ENCODE results near the gene DUSP16. TPM values are rescaled to one million over a fixed set of nuclear protein-coding genes. Genes with fewer than 3 reads are reported as not detected.

DUSP16 gene
- total RNA-seq, 3 donors from 2014 or later (not counting 1 experiment from before 2014, with no cell fraction given), result 6.9 to 19.9 (median 10.0) TPM

DNA sequence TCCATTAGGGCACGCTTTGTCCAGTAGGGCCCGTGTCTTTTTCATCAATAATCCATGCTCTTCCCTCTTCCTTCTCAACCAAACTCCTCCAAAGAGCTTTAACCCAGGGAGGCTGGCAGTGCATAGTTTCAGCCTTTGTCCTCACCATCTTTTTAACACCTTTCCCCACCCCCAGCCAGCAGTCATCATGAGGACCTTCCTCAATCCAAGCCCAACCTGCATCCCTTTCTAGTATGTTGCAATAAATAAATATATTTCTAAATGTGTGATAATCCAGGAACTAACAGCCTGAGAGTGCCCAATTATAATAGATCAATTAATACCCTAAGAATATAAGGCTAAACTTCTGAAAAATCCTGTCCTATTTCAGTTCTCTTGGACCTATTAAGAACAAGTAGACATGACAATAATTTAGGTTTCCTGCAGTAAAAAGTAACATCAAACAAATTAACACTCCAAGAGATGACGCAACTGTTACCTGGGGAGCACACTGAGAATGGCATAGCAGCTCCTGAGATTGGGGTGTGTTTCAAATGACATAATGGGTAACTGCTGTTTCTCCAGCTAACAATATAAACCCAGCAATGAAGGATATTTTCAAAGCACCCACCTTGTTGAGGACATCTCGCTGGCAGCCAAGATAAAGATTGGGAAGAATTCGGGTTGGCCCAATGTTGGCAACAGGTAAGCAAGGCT lies 62.6 kb downstream of the DUSP16 start:
- Mint-ChIP-seq H3K4me3 (no peak overlapping the region), H3K27me3 (ENCODE audit: low read depth in 2 of 2) (no peaks in the 10 kb centered on the region), H3K4me1 (peaks cover 0 to 5% of the 10 kb centered on the region in 2 donors), H3K27ac (no peak overlapping the region), H3K9me3 (no peaks in the 10 kb centered on the region), H3K36me3 (no peaks in the 10 kb centered on the region)
- no peak overlapping the region for H3K27ac ChIP-seq (ENCODE audit: low read length)
- no peak for DNase-seq
- TF ChIP-seq, protein P1, sequence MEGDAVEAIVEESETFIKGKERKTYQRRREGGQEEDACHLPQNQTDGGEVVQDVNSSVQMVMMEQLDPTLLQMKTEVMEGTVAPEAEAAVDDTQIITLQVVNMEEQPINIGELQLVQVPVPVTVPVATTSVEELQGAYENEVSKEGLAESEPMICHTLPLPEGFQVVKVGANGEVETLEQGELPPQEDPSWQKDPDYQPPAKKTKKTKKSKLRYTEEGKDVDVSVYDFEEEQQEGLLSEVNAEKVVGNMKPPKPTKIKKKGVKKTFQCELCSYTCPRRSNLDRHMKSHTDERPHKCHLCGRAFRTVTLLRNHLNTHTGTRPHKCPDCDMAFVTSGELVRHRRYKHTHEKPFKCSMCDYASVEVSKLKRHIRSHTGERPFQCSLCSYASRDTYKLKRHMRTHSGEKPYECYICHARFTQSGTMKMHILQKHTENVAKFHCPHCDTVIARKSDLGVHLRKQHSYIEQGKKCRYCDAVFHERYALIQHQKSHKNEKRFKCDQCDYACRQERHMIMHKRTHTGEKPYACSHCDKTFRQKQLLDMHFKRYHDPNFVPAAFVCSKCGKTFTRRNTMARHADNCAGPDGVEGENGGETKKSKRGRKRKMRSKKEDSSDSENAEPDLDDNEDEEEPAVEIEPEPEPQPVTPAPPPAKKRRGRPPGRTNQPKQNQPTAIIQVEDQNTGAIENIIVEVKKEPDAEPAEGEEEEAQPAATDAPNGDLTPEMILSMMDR (IDR thresholded peaks at IDR 0.05), result no peak
- peaks cover 4% of the 10 kb centered on the region for H3K4me1 ChIP-seq (ENCODE audit: control insufficient read depth, insufficient read depth, low read length)
- ATAC-seq, result no peak
- H3K27me3 ChIP-seq (ENCODE audit: control insufficient read depth, insufficient read depth, low read length), result no peaks in the 10 kb centered on the region
- H3K36me3 ChIP-seq (ENCODE audit: control insufficient read depth, insufficient read depth, low read length), result peaks cover 2% of the 10 kb centered on the region
- H3K4me3 ChIP-seq (ENCODE audit: low read length), result no peak overlapping the region
- 96% methylated on average over 5 of the region's 5 CpGs for WGBS (ENCODE audit: insufficient coverage)
- intact Hi-C loops (cut with micrococcal nuclease), result no loop called here
- H3K9me3 ChIP-seq (ENCODE audit: control insufficient read depth, insufficient read depth, low read length), result no peaks in the 10 kb centered on the region

GRCh38 chr12:12498210-12498609 lies 64.5 kb downstream of the DUSP16 start:
- Mint-ChIP-seq H3K27ac (no peak overlapping the region), H3K9me3 (no peaks in the 10 kb centered on the region), H3K27me3 (ENCODE audit: low read depth in 2 of 2) (no peaks in the 10 kb centered on the region), H3K4me1 (peaks cover 0 to 5% of the 10 kb centered on the region in 2 donors), H3K4me3 (no peak overlapping the region), H3K36me3 (no peaks in the 10 kb centered on the region)
- no peak for DNase-seq
- no peak overlapping the region for H3K27ac ChIP-seq (ENCODE audit: low read length)
- WGBS (ENCODE audit: insufficient coverage), result 95% methylated on average over 2 of the region's 4 CpGs
- ATAC-seq, result no peak
- H3K4me3 ChIP-seq (ENCODE audit: low read length), result no peak overlapping the region
- H3K27me3 ChIP-seq (ENCODE audit: control insufficient read depth, insufficient read depth, low read length), result no peaks in the 10 kb centered on the region
- peaks cover 2% of the 10 kb centered on the region for H3K36me3 ChIP-seq (ENCODE audit: control insufficient read depth, insufficient read depth, low read length)
- intact Hi-C loops (cut with micrococcal nuclease), result no loop called here
- TF ChIP-seq, protein P1 (IDR thresholded peaks at IDR 0.05), result no peak
- peaks cover under 1% of the 10 kb centered on the region for H3K4me1 ChIP-seq (ENCODE audit: control insufficient read depth, insufficient read depth, low read length)
- no peaks in the 10 kb centered on the region for H3K9me3 ChIP-seq (ENCODE audit: control insufficient read depth, insufficient read depth, low read length)

- H3K36me3 Mint-ChIP-seq, result no peaks in the 10 kb centered on the region
- TF ChIP-seq, protein P1 (IDR thresholded peaks at IDR 0.05), result no peak
- intact Hi-C loops (cut with micrococcal nuclease), result no loop called here
- no peaks in the 10 kb centered on the region for H3K9me3 Mint-ChIP-seq
- H3K9me3 ChIP-seq (ENCODE audit: control insufficient read depth, insufficient read depth, low read length), result no peaks in the 10 kb centered on the region
- H3K4me3 ChIP-seq (ENCODE audit: low read length), result no peak overlapping the region
- no peak overlapping the region for H3K4me3 Mint-ChIP-seq
- peaks cover 0 to 5% of the 10 kb centered on the region in 2 donors for H3K4me1 Mint-ChIP-seq
- no peaks in the 10 kb centered on the region for H3K27me3 ChIP-seq (ENCODE audit: control insufficient read depth, insufficient read depth, low read length)
- H3K4me1 ChIP-seq (ENCODE audit: control insufficient read depth, insufficient read depth, low read length), result no peaks in the 10 kb centered on the region
- H3K36me3 ChIP-seq (ENCODE audit: control insufficient read depth, insufficient read depth, low read length), result peaks cover 2% of the 10 kb centered on the region
- DNase-seq (no peak), ATAC-seq (no peak)
- no peaks in the 10 kb centered on the region for H3K27me3 Mint-ChIP-seq (ENCODE audit: low read depth in 2 of 2)
- no peak overlapping the region for H3K27ac Mint-ChIP-seq
- no peak overlapping the region for H3K27ac ChIP-seq (ENCODE audit: low read length)
- WGBS (ENCODE audit: insufficient coverage), result 90% methylated on average over 1 of the region's 1 CpG
These were observed 67.1 kb downstream of the DUSP16 start for GRCh38 chr12:12495536-12495935.

DNA sequence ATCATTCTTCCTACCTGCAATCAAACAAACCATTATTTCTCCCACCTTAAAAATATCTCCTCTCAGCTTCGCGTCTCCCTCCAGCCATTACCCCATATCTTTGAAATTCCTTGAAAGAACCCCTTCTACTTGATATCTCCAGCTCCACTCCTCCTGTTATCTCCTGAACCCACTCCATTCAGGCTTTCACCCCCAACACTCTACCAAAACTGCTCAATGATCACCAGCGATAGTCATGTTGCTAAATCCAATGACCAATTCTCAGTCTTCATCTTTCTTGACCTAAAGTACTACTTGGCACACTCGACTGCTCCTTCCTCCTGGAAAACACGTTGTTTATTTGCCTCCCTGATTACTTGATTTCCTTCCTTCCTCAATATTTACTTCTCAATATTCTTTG lies 70.1 kb downstream of the DUSP16 start:
- no peaks in the 10 kb centered on the region for H3K36me3 Mint-ChIP-seq
- intact Hi-C loops (cut with micrococcal nuclease), result no loop called here
- H3K4me3 Mint-ChIP-seq, result no peak overlapping the region
- Histone ChIP-seq H3K36me3 (ENCODE audit: control insufficient read depth, insufficient read depth, low read length) (peaks cover 2% of the 10 kb centered on the region), H3K4me1 (ENCODE audit: control insufficient read depth, insufficient read depth, low read length) (no peaks in the 10 kb centered on the region), H3K4me3 (ENCODE audit: low read length) (no peak overlapping the region), H3K27ac (ENCODE audit: low read length) (no peak overlapping the region), H3K9me3 (ENCODE audit: control insufficient read depth, insufficient read depth, low read length) (no peaks in the 10 kb centered on the region), H3K27me3 (ENCODE audit: control insufficient read depth, insufficient read depth, low read length) (no peaks in the 10 kb centered on the region)
- TF ChIP-seq, protein P1 (IDR thresholded peaks at IDR 0.05), result no peak
- H3K4me1 Mint-ChIP-seq, result no peaks in the 10 kb centered on the region
- no peak overlapping the region for H3K27ac Mint-ChIP-seq
- H3K9me3 Mint-ChIP-seq, result no peaks in the 10 kb centered on the region
- DNase-seq (no peak), ATAC-seq (no peak)
- no peaks in the 10 kb centered on the region for H3K27me3 Mint-ChIP-seq (ENCODE audit: low read depth in 2 of 2)
- WGBS (ENCODE audit: insufficient coverage), result 93% methylated on average over 5 of the region's 5 CpGs
